Type B pancreatic cell (in vitro differentiated cells): ENCODE measurements around the gene KCNIP3. TPM values are rescaled to one million over a fixed set of nuclear protein-coding genes. Genes with fewer than 3 reads are reported as not detected.

ENCODE experiments used
- DNase-seq: peaks from one replicate; pipeline ENCODE4 v3.0.0; 2021; ENCODE audit warnings: mixed read lengths; ENCODE audit not compliant: unreplicated experiment; ENCODE audit errors: extremely low spot score
- H3K27ac Mint-ChIP-seq: 2 replicates; pipeline ENCODE4 v1.8.0; 2021; ENCODE audit warnings: mild to moderate bottlenecking, mixed read lengths
- H3K27me3 Mint-ChIP-seq: 2 replicates; pipeline ENCODE4 v1.8.0; 2021; ENCODE audit warnings: mixed read lengths
- H3K36me3 Mint-ChIP-seq: 2 replicates; pipeline ENCODE4 v1.8.0; 2021; ENCODE audit warnings: mixed read lengths
- H3K4me1 Mint-ChIP-seq: one replicate; pipeline ENCODE4 v1.8.0; 2021; ENCODE audit warnings: mixed read lengths; ENCODE audit not compliant: unreplicated experiment
- H3K4me3 Mint-ChIP-seq: 2 replicates; pipeline ENCODE4 v1.8.0; 2021; ENCODE audit warnings: mild to moderate bottlenecking, mixed read lengths
- H3K9me3 Mint-ChIP-seq: 2 replicates; pipeline ENCODE4 v1.8.0; 2021; ENCODE audit warnings: mixed read lengths
- total RNA-seq: library from RNA; stranded (reverse); gene quantifications from 2 replicates; pipeline ENCODE4 v1.2.1, GENCODE V29; 2021; ENCODE audit warnings: low replicate concordance
- TF ChIP-seq, protein P1 (sequence below): fragments of 200-600 bp; sonication (generic); conservative IDR thresholded peaks from 2 replicates; pipeline ENCODE4 v1.5.0; 2021; ENCODE audit warnings: antibody characterized with exemption, mild to moderate bottlenecking

Gene KCNIP3
- total RNA-seq, 1 donor from 2014 or later = 5.3 TPM

GRCh38 chr2:95379371-95379831, 82.3 kb downstream of the KCNIP3 start:
- Mint-ChIP-seq H3K27me3 (peaks cover 8% of the 10 kb centered on the region), H3K9me3 (no peaks in the 10 kb centered on the region), H3K4me3 (no peak overlapping the region), H3K4me1 (no peaks in the 10 kb centered on the region), H3K27ac (no peak overlapping the region), H3K36me3 (no peaks in the 10 kb centered on the region)
- TF ChIP-seq, protein P1, sequence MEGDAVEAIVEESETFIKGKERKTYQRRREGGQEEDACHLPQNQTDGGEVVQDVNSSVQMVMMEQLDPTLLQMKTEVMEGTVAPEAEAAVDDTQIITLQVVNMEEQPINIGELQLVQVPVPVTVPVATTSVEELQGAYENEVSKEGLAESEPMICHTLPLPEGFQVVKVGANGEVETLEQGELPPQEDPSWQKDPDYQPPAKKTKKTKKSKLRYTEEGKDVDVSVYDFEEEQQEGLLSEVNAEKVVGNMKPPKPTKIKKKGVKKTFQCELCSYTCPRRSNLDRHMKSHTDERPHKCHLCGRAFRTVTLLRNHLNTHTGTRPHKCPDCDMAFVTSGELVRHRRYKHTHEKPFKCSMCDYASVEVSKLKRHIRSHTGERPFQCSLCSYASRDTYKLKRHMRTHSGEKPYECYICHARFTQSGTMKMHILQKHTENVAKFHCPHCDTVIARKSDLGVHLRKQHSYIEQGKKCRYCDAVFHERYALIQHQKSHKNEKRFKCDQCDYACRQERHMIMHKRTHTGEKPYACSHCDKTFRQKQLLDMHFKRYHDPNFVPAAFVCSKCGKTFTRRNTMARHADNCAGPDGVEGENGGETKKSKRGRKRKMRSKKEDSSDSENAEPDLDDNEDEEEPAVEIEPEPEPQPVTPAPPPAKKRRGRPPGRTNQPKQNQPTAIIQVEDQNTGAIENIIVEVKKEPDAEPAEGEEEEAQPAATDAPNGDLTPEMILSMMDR = peak; percentile 42
- DNase-seq = peak; percentile 53

DNA sequence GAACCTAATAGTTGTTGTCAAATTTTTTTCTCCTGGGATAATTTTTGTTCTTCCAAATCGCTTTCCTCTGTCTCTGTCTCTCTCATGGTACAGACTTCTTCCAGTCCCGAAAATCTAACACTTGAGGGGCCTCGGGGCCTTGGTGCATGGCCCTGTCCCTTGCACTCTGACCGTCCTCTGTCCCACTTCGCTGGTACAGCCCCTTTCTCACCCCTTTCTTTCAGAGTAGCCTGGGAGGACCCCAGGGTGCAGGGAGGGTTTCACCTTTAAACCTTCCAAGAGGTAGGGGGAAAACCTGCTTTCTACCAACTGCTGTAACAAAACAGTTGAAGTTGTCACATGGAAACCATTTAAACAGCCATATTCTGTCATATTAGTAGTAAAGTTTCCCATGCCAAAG, 83.1 kb downstream of the KCNIP3 start:
- H3K9me3 Mint-ChIP-seq = no peaks in the 10 kb centered on the region
- no peak for DNase-seq
- H3K4me3 Mint-ChIP-seq = no peak overlapping the region
- peaks cover 8% of the 10 kb centered on the region for H3K27me3 Mint-ChIP-seq
- TF ChIP-seq, protein P1 = no peak
- no peaks in the 10 kb centered on the region for H3K4me1 Mint-ChIP-seq
- no peaks in the 10 kb centered on the region for H3K36me3 Mint-ChIP-seq
- no peak overlapping the region for H3K27ac Mint-ChIP-seq

- Mint-ChIP-seq H3K4me3 (no peak overlapping the region), H3K4me1 (no peaks in the 10 kb centered on the region), H3K27ac (no peak overlapping the region), H3K27me3 (peaks cover 8% of the 10 kb centered on the region), H3K36me3 (no peaks in the 10 kb centered on the region), H3K9me3 (no peaks in the 10 kb centered on the region)
- no peak for DNase-seq
- TF ChIP-seq, protein P1 = no peak
Observed at GRCh38 chr2:95380731-95381130, 83.6 kb downstream of the KCNIP3 start.

GRCh38 chr2:95381212-95382191, 84.4 kb downstream of the KCNIP3 start:
- no peaks in the 10 kb centered on the region for H3K4me1 Mint-ChIP-seq
- TF ChIP-seq, protein P1 = no peak
- DNase-seq = no peak
- no peaks in the 10 kb centered on the region for H3K9me3 Mint-ChIP-seq
- no peak overlapping the region for H3K4me3 Mint-ChIP-seq
- H3K36me3 Mint-ChIP-seq = no peaks in the 10 kb centered on the region
- H3K27me3 Mint-ChIP-seq = peaks cover 11% of the 10 kb centered on the region
- H3K27ac Mint-ChIP-seq = no peak overlapping the region

GRCh38 chr2:95382192-95382591, 85.0 kb downstream of the KCNIP3 start:
- H3K36me3 Mint-ChIP-seq = no peaks in the 10 kb centered on the region
- H3K27ac Mint-ChIP-seq = no peak overlapping the region
- peaks cover 9% of the 10 kb centered on the region for H3K27me3 Mint-ChIP-seq
- no peaks in the 10 kb centered on the region for H3K9me3 Mint-ChIP-seq
- TF ChIP-seq, protein P1 = no peak
- H3K4me1 Mint-ChIP-seq = no peaks in the 10 kb centered on the region
- H3K4me3 Mint-ChIP-seq = no peak overlapping the region
- no peak for DNase-seq
